ENCODE measurements around the gene SLITRK6. TPM values are rescaled to one million over a fixed set of nuclear protein-coding genes. Genes with fewer than 3 reads are reported as not detected.

SLITRK6 gene
- total RNA-seq, 2 donors from 2014 or later, result 0.24 TPM; not detected in 1

GRCh38 chr13:85772367-85772766, 26.9 kb downstream of the SLITRK6 start:
- Histone ChIP-seq H3K9me3 (ENCODE audit: control insufficient read depth, low read length) (no peaks in the 10 kb centered on the region), H3K27ac (ENCODE audit: low read depth, low read length) (no peak overlapping the region), H3K4me3 (ENCODE audit: low read length) (no peak overlapping the region), H3K9ac (ENCODE audit: extremely low read depth, low read length, poor library complexity, severe bottlenecking) (no peak overlapping the region), H3K27me3 (ENCODE audit: control insufficient read depth, insufficient read depth, low read length, poor library complexity, severe bottlenecking) (no peaks in the 10 kb centered on the region), H3K4me1 (ENCODE audit: control insufficient read depth, insufficient read depth, low read length) (no peaks in the 10 kb centered on the region), H3K36me3 (ENCODE audit: control insufficient read depth, insufficient read depth, low read length) (no peaks in the 10 kb centered on the region)
- Mint-ChIP-seq H3K4me1 (peaks cover 2% of the 10 kb centered on the region), H3K27ac (no peak overlapping the region), H3K9me3 (peaks cover 5% of the 10 kb centered on the region), H3K4me3 (no peak overlapping the region), H3K36me3 (ENCODE audit: low read depth) (no peaks in the 10 kb centered on the region), H3K27me3 (ENCODE audit: insufficient read depth) (no peaks in the 10 kb centered on the region)
- no peak for DNase-seq
- no peak for TF ChIP-seq CTCF (conservative IDR thresholded peaks at IDR 0.05)
- 94% methylated on average over 3 of the region's 3 CpGs; no CpG with 5 or more reads in 1 of the 2 experiments for WGBS, 2 experiments (ENCODE audit: insufficient coverage in 1 of 2, insufficient read length in 1 of 2)

DNA sequence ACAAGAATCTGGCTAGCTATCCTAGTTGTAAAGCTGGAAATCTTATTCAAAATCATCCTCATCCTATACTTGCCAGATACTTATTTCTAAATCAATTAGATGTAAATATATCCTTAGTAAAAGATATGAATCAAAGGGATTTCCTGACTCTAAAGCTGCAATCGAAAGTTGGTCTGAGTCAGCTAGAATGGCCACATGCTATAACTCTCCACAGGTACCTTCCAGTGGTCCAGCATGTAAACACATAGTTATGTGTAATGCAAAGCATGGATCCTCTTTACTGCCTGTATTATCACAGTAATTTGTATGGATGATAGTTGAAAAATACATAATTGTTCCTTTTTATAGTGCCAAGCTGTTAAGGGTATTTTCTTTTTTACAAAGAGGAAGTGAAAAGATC, 27.4 kb downstream of the SLITRK6 start:
- H3K36me3 Mint-ChIP-seq (ENCODE audit: low read depth), result no peaks in the 10 kb centered on the region
- no peak for TF ChIP-seq CTCF (conservative IDR thresholded peaks at IDR 0.05)
- 91% methylated on average over 1 of the region's 1 CpG; no CpG with 5 or more reads in 1 of the 2 experiments for WGBS, 2 experiments (ENCODE audit: insufficient coverage in 1 of 2, insufficient read length in 1 of 2)

GRCh38 chr13:85768946-85769345, 30.3 kb downstream of the SLITRK6 start:
- no peaks in the 10 kb centered on the region for H3K4me1 ChIP-seq (ENCODE audit: control insufficient read depth, insufficient read depth, low read length)
- Mint-ChIP-seq H3K27me3 (ENCODE audit: insufficient read depth) (no peaks in the 10 kb centered on the region), H3K4me3 (no peak overlapping the region), H3K36me3 (ENCODE audit: low read depth) (no peaks in the 10 kb centered on the region), H3K9me3 (peaks cover 2% of the 10 kb centered on the region), H3K27ac (no peak overlapping the region), H3K4me1 (peaks cover 2% of the 10 kb centered on the region)
- H3K9me3 ChIP-seq (ENCODE audit: control insufficient read depth, low read length), result no peaks in the 10 kb centered on the region
- no peak for TF ChIP-seq CTCF (conservative IDR thresholded peaks at IDR 0.05)
- no peaks in the 10 kb centered on the region for H3K27me3 ChIP-seq (ENCODE audit: control insufficient read depth, insufficient read depth, low read length, poor library complexity, severe bottlenecking)
- no peak for DNase-seq
- no peak overlapping the region for H3K9ac ChIP-seq (ENCODE audit: extremely low read depth, low read length, poor library complexity, severe bottlenecking)
- no peak overlapping the region for H3K4me3 ChIP-seq (ENCODE audit: low read length)
- H3K36me3 ChIP-seq (ENCODE audit: control insufficient read depth, insufficient read depth, low read length), result no peaks in the 10 kb centered on the region
- no peak overlapping the region for H3K27ac ChIP-seq (ENCODE audit: low read depth, low read length)

More for the DNA sequence above, 27.4 kb downstream of the SLITRK6 start:
- Histone ChIP-seq H3K9me3 (ENCODE audit: control insufficient read depth, low read length) (no peaks in the 10 kb centered on the region), H3K4me1 (ENCODE audit: control insufficient read depth, insufficient read depth, low read length) (no peaks in the 10 kb centered on the region), H3K9ac (ENCODE audit: extremely low read depth, low read length, poor library complexity, severe bottlenecking) (no peak overlapping the region), H3K4me3 (ENCODE audit: low read length) (no peak overlapping the region), H3K27ac (ENCODE audit: low read depth, low read length) (no peak overlapping the region), H3K36me3 (ENCODE audit: control insufficient read depth, insufficient read depth, low read length) (no peaks in the 10 kb centered on the region), H3K27me3 (ENCODE audit: control insufficient read depth, insufficient read depth, low read length, poor library complexity, severe bottlenecking) (no peaks in the 10 kb centered on the region)
- Mint-ChIP-seq H3K4me1 (peaks cover 2% of the 10 kb centered on the region), H3K9me3 (peaks cover 5% of the 10 kb centered on the region), H3K27me3 (ENCODE audit: insufficient read depth) (no peaks in the 10 kb centered on the region), H3K4me3 (no peak overlapping the region), H3K27ac (no peak overlapping the region)
- DNase-seq, result no peak
